Choroid plexus epithelial cell (primary cell): ENCODE results near the gene NEK10.

Experiments used
- DNase-seq: peaks from one replicate; pipeline ENCODE4 v3.0.0-alpha.2; 2010; ENCODE audit warnings: low read depth
- H3K4me3 ChIP-seq: 2 replicates; pipeline ENCODE4 v1.5.1; 2011; ENCODE audit warnings: low read depth, mild to moderate bottlenecking, control low read depth, low read length, moderate library complexity
- TF ChIP-seq, protein P1 (sequence below): conservative IDR thresholded peaks from 2 replicates; pipeline ENCODE4 v1.5.1; 2011; ENCODE audit warnings: low read depth, mild to moderate bottlenecking, control low read depth, inconsistent platforms, low read length, moderate library complexity

The NEK10 gene

DNA sequence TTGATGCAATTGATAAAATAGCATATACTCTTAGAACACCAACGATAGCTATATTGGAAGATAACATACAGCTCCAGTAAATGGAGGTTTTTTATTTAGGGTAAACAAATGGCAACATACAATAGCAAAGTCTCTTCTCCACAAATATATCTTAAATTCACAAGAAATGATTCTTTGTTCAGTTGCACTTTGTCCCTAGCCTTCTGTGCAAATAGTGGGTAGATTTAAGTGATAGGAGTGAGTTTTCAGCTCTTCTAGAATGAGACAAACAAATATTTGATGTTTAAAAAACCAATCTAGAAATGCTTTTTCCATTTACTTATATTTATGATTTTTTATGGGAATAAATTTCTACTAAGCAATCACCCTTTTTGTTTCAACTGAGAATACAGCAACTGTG is 253.8 kb downstream of the NEK10 start:
- TF ChIP-seq, protein P1, sequence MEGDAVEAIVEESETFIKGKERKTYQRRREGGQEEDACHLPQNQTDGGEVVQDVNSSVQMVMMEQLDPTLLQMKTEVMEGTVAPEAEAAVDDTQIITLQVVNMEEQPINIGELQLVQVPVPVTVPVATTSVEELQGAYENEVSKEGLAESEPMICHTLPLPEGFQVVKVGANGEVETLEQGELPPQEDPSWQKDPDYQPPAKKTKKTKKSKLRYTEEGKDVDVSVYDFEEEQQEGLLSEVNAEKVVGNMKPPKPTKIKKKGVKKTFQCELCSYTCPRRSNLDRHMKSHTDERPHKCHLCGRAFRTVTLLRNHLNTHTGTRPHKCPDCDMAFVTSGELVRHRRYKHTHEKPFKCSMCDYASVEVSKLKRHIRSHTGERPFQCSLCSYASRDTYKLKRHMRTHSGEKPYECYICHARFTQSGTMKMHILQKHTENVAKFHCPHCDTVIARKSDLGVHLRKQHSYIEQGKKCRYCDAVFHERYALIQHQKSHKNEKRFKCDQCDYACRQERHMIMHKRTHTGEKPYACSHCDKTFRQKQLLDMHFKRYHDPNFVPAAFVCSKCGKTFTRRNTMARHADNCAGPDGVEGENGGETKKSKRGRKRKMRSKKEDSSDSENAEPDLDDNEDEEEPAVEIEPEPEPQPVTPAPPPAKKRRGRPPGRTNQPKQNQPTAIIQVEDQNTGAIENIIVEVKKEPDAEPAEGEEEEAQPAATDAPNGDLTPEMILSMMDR: no peak
- no peak for DNase-seq
- no peak overlapping the region for H3K4me3 ChIP-seq

DNA sequence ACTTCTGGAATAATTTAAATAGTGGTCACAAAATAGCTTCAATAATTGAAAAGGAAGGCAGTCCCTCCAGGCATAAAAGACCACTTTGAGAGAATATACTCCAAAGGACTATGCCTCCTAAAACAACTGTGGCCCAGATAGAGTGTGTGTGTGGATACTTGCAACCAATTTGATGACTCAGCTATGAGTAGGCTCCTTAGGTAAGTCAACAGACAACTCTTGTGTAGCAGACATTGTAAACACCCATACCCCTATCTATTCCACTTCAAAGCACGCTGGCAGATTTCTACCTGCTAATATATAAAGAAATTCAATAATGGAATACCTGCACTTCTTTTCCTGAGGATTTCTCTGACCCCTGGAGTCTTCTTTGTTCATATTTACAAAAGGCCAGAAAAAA is 254.5 kb downstream of the NEK10 start:
- TF ChIP-seq, protein P1: no peak
- peak; percentile 17 for DNase-seq
- H3K4me3 ChIP-seq: no peak overlapping the region

DNA sequence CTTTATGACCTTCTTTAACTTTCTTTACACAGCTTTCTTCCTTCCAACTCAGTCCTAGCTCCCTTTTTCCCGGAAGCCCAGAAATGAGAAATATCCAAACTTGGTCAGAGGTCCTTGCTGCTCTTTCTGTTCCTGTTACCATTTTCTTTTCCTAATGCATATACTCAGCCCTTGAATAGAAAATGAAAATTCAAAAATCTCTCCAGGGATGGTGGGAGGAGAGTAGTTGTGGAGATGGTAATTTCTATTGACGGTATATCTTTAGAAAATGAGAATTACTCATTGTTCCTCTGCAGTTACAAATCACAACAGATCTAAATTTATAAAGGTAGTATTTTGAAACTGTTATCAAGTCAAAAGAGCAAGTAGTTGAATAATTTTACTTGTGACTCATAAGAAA is 255.1 kb downstream of the NEK10 start:
- TF ChIP-seq, protein P1: no peak
- no peak for DNase-seq
- no peak overlapping the region for H3K4me3 ChIP-seq

DNA sequence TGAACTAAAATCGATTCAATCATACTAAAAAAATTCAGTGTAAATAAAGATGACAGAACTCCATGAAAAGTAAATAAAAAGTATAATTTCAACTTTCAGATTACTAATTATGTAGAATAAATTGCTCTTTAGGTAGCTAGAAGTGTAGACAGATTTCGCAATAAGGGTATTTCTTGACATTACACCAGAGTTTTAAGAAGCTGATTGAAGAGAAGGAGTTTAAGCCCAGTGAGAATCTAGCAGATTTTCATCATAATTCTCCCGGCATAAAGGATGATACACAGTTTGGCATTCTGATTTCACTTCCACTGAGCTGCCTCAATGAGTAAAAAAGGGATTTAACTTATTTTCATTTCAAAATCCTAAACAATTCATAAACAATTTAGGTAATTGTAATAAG is 259.2 kb downstream of the NEK10 start:
- H3K4me3 ChIP-seq: no peak overlapping the region
- TF ChIP-seq, protein P1: no peak
- no peak for DNase-seq

DNA sequence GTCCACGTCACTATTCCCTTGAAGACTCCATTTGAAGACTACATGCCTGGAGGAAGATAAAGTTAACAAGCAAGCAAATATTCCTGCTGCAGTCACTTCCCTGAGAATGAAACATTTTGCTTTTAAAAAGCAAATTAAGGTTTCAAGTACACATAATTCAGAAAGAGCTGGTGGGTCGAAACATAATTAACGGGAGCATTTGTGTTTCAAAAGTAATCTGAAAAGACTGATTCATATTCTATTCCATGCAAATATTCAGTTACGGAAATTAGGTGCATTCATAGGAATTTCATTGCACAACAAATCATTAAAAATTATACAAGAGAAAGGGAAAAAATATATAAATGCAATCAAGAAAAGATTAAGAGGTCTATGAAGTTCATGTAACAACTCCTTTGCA is 260.9 kb downstream of the NEK10 start:
- no peak overlapping the region for H3K4me3 ChIP-seq
- TF ChIP-seq, protein P1: no peak
- no peak for DNase-seq

DNA sequence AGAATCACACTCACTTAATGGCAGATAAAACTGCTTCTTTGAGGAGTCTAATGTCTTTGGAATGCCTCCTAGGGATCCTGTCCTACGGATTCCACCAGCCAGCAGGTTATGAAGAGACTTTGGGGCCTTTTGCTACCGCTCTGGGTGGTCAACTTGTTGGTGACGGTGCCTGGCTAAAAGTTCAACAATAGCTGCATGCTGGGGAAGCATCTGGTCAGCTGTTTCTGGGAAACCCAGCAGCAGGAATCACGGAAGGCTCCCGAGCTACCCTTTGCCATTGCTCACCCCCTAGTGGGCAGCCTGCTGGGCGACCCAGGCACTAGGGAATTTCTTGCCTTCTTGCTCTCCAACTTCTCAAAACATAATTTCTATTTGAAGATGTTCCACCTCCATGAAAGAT is 263.3 kb downstream of the NEK10 start:
- DNase-seq: peak; percentile 15
- TF ChIP-seq, protein P1: peak; percentile 36
- no peak overlapping the region for H3K4me3 ChIP-seq

DNA sequence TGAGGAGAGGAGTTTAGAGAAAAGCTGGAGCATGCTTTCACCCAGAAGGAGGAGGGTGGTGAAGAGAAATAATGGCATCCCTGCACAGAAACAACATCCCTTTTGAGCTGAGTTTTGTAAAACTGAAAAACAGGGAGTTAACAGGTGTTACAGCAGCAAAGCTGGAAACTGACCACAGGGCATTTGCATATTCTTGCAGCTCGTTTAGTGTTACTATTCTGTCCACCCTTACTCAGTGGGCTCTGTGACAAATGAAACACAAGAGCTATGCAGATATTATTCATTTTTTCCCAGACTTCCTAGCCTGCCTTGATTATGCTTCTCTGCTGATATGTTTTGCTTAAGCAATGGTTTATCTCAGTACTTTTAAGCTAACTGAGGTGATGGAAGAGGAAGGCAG is 272.0 kb downstream of the NEK10 start:
- DNase-seq: no peak
- TF ChIP-seq, protein P1: no peak
- no peak overlapping the region for H3K4me3 ChIP-seq
